Measurements from ENCODE around the gene NCAN. TPM values are rescaled to one million over a fixed set of nuclear protein-coding genes. Genes with fewer than 3 reads are reported as not detected.
"Not testable (repeated sequence)": the region's sequence is repeated elsewhere in the genome, so short reads cannot be mapped to it uniquely, and the experiment has no call there.

Gene NCAN
- total RNA-seq, 4 donors from 2014 or later, result not detected

DNA sequence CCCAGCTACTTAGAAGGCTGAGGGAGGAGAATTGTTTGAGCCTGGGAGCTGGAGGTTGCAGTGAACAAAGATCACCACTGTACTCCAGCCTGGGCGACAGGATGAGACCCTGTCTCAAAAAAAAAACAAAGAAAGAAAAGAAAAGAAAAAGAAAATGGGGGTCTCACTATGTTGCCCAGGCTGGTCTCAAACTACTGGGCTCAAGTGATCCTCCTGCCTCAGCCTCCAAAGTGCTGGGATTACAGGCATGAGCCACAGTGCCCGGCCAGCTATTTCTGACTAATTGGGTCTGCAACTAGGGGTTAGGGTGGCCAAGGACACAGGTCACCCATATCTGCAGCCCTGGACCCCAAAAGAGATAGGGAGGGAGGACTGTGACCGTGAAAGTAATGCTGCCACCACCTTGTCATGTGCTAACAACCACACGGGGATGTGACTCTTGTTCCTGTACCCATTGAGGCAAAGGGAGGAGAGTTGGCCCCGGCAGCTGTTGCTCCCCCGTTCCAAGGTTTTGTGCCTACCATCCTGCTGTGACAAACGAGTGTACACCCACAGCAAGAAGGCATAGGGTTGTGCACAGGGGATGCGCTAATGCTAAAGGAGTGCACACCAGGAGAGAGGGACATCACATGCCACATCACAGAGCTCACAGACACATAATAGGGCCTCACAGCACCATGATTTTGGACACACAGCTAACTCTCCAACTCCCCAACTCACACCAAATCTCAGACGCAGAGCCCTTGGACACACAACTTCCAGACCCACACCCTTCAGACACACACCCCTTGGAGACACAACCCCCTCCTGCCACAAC is 42.3 kb upstream of the NCAN start:
- H3K27me3 ChIP-seq, result no peaks in the 10 kb centered on the region
- peaks cover 0 to 16% (median 13%) of the 10 kb centered on the region in 3 donors for H3K4me1 ChIP-seq
- no peak overlapping the region for H3K27ac ChIP-seq
- no peak for DNase-seq
- intact Hi-C loops (cut with DNase I), result no loop called here
- WGBS, 2 donors, result 78 to 83% methylated on average over 1 to 8 of the region's 9 CpGs
- H3K4me3 ChIP-seq, result peak overlapping the region in 3 of 4 donors; percentile 15 to 58 (median 27)
- TF ChIP-seq, protein P1, sequence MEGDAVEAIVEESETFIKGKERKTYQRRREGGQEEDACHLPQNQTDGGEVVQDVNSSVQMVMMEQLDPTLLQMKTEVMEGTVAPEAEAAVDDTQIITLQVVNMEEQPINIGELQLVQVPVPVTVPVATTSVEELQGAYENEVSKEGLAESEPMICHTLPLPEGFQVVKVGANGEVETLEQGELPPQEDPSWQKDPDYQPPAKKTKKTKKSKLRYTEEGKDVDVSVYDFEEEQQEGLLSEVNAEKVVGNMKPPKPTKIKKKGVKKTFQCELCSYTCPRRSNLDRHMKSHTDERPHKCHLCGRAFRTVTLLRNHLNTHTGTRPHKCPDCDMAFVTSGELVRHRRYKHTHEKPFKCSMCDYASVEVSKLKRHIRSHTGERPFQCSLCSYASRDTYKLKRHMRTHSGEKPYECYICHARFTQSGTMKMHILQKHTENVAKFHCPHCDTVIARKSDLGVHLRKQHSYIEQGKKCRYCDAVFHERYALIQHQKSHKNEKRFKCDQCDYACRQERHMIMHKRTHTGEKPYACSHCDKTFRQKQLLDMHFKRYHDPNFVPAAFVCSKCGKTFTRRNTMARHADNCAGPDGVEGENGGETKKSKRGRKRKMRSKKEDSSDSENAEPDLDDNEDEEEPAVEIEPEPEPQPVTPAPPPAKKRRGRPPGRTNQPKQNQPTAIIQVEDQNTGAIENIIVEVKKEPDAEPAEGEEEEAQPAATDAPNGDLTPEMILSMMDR (IDR thresholded peaks at IDR 0.05), result no peak
- no peak for TF ChIP-seq POLR2A (IDR thresholded peaks at IDR 0.05)
- H3K9me3 ChIP-seq, result no peaks in the 10 kb centered on the region
- no peaks in the 10 kb centered on the region for H3K36me3 ChIP-seq

DNA sequence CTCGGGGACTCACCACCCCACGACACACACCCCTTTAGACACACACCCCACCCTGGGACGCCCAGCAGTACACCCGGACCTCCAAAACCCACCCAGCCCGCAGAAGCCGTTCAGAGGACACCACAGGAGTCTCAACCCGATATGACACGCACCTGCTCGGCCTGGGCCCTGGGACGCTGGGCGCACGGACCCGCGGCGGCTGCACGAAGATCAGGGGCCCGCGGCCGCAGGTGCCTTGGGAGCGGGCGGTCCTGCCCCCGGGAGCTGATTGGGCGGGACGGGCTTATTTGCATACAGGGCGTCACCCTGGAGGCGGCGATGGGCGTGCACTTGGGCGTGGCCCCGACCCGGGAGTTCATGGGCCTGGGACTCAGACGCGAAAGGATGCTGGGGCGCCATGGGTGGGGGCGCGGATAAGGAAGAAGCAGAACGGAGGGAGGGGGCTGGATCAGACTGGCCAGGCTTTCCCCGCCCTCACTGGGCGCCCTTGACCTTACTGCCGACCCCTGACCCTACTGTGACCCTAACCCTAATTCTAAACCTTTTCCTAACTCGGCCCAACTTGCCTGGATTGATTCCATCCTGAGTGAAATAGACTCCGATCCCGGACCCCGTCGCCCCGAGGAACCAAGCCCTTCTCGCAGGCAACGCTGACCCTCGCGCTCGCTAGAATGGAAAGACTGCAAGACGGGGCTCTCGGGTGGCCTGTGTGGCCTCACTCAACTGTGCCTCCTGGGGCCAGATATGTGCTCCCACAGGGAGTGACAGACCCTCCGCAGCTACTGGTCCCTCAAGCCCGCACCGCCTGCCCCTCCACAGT is 41.5 kb upstream of the NCAN start, which contains the start of gene MEF2B:
Gene MEF2B (minus strand): TSS at position 211 of the 820 bp plus-strand sequence. CDS start 19,528 bp downstream, outside the sequence.
- TF ChIP-seq, protein P1 (IDR thresholded peaks at IDR 0.05), result no peak
- TF ChIP-seq POLR2A (IDR thresholded peaks at IDR 0.05), result peak in 1 of 4 donors; percentile 57
- WGBS, 2 donors, result 25% methylated on average over 8 of the region's 56 CpGs; no CpG with 5 or more reads in 1 of the 2 donors
- H3K4me1 ChIP-seq, result peaks cover 0 to 16% (median 13%) of the 10 kb centered on the region in 3 donors
- intact Hi-C loops (cut with DNase I), result no loop called here
- H3K27ac ChIP-seq, result no peak within 1 kb of the TSS
- no peaks in the 10 kb centered on the region for H3K9me3 ChIP-seq
- H3K36me3 ChIP-seq, result no peaks in the 10 kb centered on the region
- H3K27me3 ChIP-seq, result no peaks in the 10 kb centered on the region
- DNase-seq, result peak; percentile 45
- H3K4me3 ChIP-seq, result peak within 1 kb of the TSS in 3 of 4 donors; percentile 15 to 58 (median 27)

DNA sequence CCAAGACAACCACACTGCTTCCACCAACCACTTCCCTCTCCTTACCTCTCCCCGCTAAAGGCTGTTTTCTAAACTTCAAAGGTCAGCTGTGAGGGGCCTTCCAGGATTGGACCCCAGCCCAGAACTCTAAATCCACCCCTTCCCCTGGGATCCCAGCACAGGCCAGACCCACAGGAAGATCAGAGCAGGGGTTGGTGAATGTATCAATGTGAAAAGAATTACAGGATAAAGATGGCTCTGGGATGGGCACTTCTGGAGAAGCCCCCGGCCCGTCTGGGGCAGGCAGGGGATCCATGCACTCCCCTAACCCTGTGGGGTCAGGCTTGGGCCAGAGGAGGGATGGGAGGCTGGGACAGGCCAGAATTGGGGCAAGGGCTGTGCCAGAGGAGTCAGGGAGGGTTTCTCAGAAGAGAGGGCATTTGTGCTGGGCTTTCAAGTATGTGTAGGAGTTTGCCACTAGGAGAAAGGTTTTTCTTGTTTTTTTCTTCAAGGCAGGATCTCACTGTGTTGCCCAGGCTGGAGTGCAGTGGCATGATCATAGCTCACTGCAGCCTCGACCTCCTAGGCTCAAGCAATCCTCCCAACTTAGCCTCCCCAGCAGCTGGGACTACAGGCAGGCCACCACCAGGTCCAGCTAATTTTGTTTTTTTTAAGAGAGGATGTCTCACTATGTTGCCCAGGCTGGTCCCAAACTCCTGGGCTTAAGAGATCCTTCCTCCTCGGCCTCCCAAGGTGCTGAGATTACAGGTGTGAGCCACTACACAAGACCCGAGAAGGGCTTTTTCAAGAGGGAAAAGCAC is 40.7 kb upstream of the NCAN start:
- intact Hi-C loops (cut with DNase I), result no loop called here
- WGBS, 2 donors, result 61 to 90% methylated on average over 4 to 5 of the region's 6 CpGs

DNA sequence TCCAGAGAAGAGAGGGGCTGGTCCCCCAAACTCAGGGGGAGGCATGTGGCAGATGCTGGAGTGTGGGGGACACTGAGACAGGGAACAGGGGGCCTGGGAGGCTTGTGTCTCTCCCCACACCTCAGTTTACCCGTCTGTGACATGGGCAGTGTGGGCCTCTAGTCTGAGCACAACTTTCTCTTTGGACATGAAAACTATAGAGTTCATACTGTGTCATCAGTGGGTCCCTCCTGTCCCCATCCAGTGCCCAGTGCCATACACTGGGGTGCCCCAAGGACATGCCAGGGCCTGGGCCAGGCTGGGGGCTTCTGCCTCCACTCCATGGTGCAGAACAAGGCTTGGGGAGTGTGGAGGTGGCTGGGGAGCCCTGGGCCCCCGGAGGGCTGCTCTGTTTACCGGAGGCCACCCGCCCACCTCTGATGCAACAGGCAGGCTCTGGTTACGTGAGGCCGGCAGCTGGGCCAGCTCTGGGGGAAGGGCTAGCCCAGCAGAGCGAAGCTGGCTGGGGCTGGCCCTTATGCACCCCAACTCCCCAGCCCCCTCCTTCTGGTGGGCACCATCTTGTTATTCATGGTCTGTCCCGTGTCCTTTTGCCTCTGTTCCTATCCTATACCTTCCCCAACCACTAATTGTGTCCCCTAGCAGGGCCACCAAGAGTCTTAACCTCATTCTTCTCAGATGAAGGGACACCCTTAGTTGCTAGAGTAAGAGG is 39.8 kb upstream of the NCAN start:
- DNase-seq, result no peak
- Histone ChIP-seq H3K27ac (no peak overlapping the region), H3K4me1 (peaks cover 0 to 16% (median 13%) of the 10 kb centered on the region in 3 donors), H3K36me3 (peaks cover 0 to 17% (median 0%) of the 10 kb centered on the region in 3 donors), H3K27me3 (no peaks in the 10 kb centered on the region), H3K9me3 (no peaks in the 10 kb centered on the region), H3K4me3 (no peak overlapping the region)
- TF ChIP-seq POLR2A (IDR thresholded peaks at IDR 0.05), result no peak
- TF ChIP-seq, protein P1 (IDR thresholded peaks at IDR 0.05), result no peak
- 63 to 95% methylated on average over 3 to 5 of the region's 8 CpGs for WGBS, 2 donors
- intact Hi-C loops (cut with DNase I), result no loop called here

More for the DNA sequence above, 40.7 kb upstream of the NCAN start:
- H3K27ac ChIP-seq, result no peak overlapping the region
- H3K36me3 ChIP-seq, result peaks cover 0 to 8% (median 0%) of the 10 kb centered on the region in 3 donors
- H3K4me3 ChIP-seq, result no peak overlapping the region
- H3K9me3 ChIP-seq, result no peaks in the 10 kb centered on the region
- peaks cover 0 to 16% (median 13%) of the 10 kb centered on the region in 3 donors for H3K4me1 ChIP-seq
- no peak for DNase-seq
- TF ChIP-seq, protein P1 (IDR thresholded peaks at IDR 0.05), result no peak
- no peak for TF ChIP-seq POLR2A (IDR thresholded peaks at IDR 0.05)
- no peaks in the 10 kb centered on the region for H3K27me3 ChIP-seq

DNA sequence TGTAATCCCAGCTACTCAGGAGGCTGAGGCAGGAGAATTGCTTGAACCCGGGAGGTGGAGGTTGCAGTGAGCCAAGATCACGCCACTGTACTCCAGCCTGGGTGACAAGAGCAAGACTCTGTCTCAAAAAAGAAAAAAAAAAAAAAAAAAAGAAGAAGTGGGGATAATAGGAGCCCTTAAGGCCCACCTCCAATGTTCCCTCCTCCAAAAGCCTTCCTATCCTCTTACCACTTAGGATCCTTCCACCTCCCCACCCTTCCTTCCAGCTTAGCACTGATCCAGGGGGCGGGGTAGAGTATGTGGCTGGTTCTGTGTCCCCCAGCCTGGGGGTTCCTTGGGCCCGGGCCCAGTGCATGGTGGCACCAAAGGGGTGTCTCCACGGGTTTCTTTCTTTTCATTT is 38.5 kb upstream of the NCAN start:
- intact Hi-C loops (cut with DNase I); H3K4me3 ChIP-seq; H3K9me3 ChIP-seq; H3K27me3 ChIP-seq; H3K27ac ChIP-seq; DNase-seq: not testable (repeated sequence)
- H3K4me1 ChIP-seq, result peaks cover 0 to 16% (median 13%) of the 10 kb centered on the region in 3 donors
- peaks cover 0 to 29% (median 0%) of the 10 kb centered on the region in 3 donors for H3K36me3 ChIP-seq
- WGBS, 2 donors, result 72 to 85% methylated on average over 5 of the region's 5 CpGs

All from esophagus squamous epithelium (tissue), 5 donors.